Measurements from ENCODE around the gene HLA-DOA. TPM values are rescaled to one million over a fixed set of nuclear protein-coding genes. Genes with fewer than 3 reads are reported as not detected.

HLA-DOA gene
- total RNA-seq, 1 experiment from 2014 or later = not detected

DNA sequence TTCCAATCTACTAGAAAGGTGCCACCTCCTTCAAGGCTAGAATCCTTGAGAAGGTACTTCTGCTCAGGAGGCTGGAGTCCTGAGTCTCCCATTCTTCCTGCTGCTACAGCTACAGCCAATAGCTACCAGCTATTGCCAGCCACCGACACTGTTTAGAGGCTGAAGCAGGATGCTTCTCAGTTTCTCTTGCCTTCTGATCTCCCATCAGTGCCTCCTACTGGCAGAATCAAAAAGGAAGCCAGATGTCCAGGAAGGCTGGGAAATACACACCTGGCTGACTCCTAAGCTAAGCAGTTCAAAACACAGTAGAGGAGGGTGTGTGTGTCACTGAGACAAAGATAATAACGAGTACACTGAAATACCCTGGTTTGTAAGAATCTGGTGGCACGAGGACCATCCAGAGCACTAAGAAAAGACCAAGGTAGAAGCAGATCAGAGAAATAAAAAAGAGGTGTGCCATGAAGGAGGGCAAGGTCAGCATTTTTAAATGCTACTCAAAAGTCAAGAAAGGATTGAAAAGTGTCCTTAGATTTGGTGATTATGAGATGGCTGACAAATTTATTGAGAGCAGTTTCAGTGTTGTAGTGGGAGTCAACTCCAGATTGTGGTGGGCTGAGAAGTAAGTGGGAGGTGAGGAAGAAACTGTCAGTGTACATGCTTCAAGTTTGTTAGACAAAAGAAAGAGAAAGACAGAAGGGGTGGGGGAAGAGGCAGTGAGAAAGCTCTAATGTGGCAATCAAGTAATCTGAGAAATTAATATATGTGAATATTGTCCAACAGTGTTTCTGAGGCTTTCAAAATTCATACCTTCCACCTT is 54.2 kb downstream of the HLA-DOA start:
- intact Hi-C loops (cut with micrococcal nuclease; ENCODE audit: unreplicated experiment) = no loop called here
- Mint-ChIP-seq H3K4me1 (ENCODE audit: low read depth, unreplicated experiment) (peaks cover 7% of the 10 kb centered on the region), H3K4me3 (ENCODE audit: unreplicated experiment) (no peak overlapping the region), H3K27me3 (ENCODE audit: insufficient read depth, unreplicated experiment) (no peaks in the 10 kb centered on the region), H3K27ac (ENCODE audit: unreplicated experiment) (no peak overlapping the region), H3K9me3 (ENCODE audit: unreplicated experiment) (no peaks in the 10 kb centered on the region), H3K36me3 (ENCODE audit: insufficient read depth, unreplicated experiment) (peaks cover 9% of the 10 kb centered on the region)
- Histone ChIP-seq H3K9me3 (no peaks in the 10 kb centered on the region; the same call in 1 of the 2 replicates), H3K36me3 (ENCODE audit: control insufficient read depth, insufficient read depth, low read length) (no peaks in the 10 kb centered on the region), H3K4me1 (no peaks in the 10 kb centered on the region), H3K4me3 (ENCODE audit: low read depth, low read length) (no peak overlapping the region), H3K27me3 (replicated peaks; ENCODE audit: control insufficient read depth, insufficient read depth, low read length) (no peaks in the 10 kb centered on the region)
- ChIA-PET POLR2A (interaction anchor here (2.7 kb wide), 1 partner anchor 17 kb away, joined by 22 read pairs; no protein-coding TSS in a partner anchor), CTCF (interaction anchor here (0.6 to 1.6 kb wide), 7 partner anchors 9 to 61 kb away, joined by 3 to 8 read pairs (median 4); no protein-coding TSS in a partner anchor)
- peak in 1 of 2 experiments; percentile 22 for TF ChIP-seq CTCF (IDR thresholded peaks at IDR 0.05; ENCODE audit: insufficient read depth in 1 of 2, low read depth in 1 of 2, low read length in 1 of 2, severe bottlenecking in 1 of 2, unreplicated experiment in 1 of 2)
- no TSS peak for BruUV-seq (replicated peaks)
- no peak for DNase-seq

- DNase-seq = no peak
- peaks cover 7% of the 10 kb centered on the region for H3K4me1 Mint-ChIP-seq (ENCODE audit: low read depth, unreplicated experiment)
- H3K4me3 ChIP-seq (ENCODE audit: low read depth, low read length) = no peak overlapping the region
- BruUV-seq (replicated peaks) = no TSS peak
- ChIA-PET POLR2A (interaction anchor here (2.7 kb wide), 1 partner anchor 18 kb away, joined by 22 read pairs; no protein-coding TSS in a partner anchor), CTCF (interaction anchor here (0.6 to 1.6 kb wide), 6 partner anchors 18 to 60 kb away, joined by 3 to 8 read pairs (median 4); no protein-coding TSS in a partner anchor)
- no peaks in the 10 kb centered on the region; the same call in 1 of the 2 replicates for H3K9me3 ChIP-seq
- H3K27me3 ChIP-seq (replicated peaks; ENCODE audit: control insufficient read depth, insufficient read depth, low read length) = no peaks in the 10 kb centered on the region
- no peaks in the 10 kb centered on the region for H3K9me3 Mint-ChIP-seq (ENCODE audit: unreplicated experiment)
- no peaks in the 10 kb centered on the region for H3K36me3 ChIP-seq (ENCODE audit: control insufficient read depth, insufficient read depth, low read length)
- no peak overlapping the region for H3K27ac Mint-ChIP-seq (ENCODE audit: unreplicated experiment)
- no peak overlapping the region for H3K4me3 Mint-ChIP-seq (ENCODE audit: unreplicated experiment)
- no peak for TF ChIP-seq CTCF (IDR thresholded peaks at IDR 0.05; ENCODE audit: insufficient read depth in 1 of 2, low read depth in 1 of 2, low read length in 1 of 2, severe bottlenecking in 1 of 2, unreplicated experiment in 1 of 2)
- intact Hi-C loops (cut with micrococcal nuclease; ENCODE audit: unreplicated experiment) = no loop called here
- peaks cover 3% of the 10 kb centered on the region for H3K27me3 Mint-ChIP-seq (ENCODE audit: insufficient read depth, unreplicated experiment)
- H3K36me3 Mint-ChIP-seq (ENCODE audit: insufficient read depth, unreplicated experiment) = peaks cover 9% of the 10 kb centered on the region
- H3K4me1 ChIP-seq = no peaks in the 10 kb centered on the region
Measured at GRCh38 chr6:32954267-32954666, 55.1 kb downstream of the HLA-DOA start.

Other genes starting within 250 kb of the HLA-DOA start
- not detected in 2 replicates for gene HLA-DQB2, start 246.1 kb downstream of the HLA-DOA start, total RNA-seq (2022)
- gene HLA-DOB, start 192.6 kb downstream of the HLA-DOA start, total RNA-seq (2022) = 0.61 and 0.65 TPM in 2 replicates
- gene TAP2, start 170.9 kb downstream of the HLA-DOA start, total RNA-seq (2022) = 10.3 and 11.9 TPM in 2 replicates
- 3.7 and 3.9 TPM in 2 replicates for gene PSMB8, start 165.5 kb downstream of the HLA-DOA start, total RNA-seq (2022)
- 2.4 and 3.7 TPM in 2 replicates for gene TAP1, start 155.9 kb downstream of the HLA-DOA start, total RNA-seq (2022)
- gene PSMB9, start 155.4 kb downstream of the HLA-DOA start, total RNA-seq (2022) = 1.3 TPM in 1 of 2 replicates, not detected in the other
- not detected in 2 replicates for gene HLA-DMB, start 68.6 kb downstream of the HLA-DOA start, total RNA-seq (2022)
- 1.6 and 2.1 TPM in 2 replicates for gene HLA-DMA, start 56.5 kb downstream of the HLA-DOA start, total RNA-seq (2022)
- 199 and 200 TPM in 2 replicates for gene BRD2, start 41.0 kb downstream of the HLA-DOA start, total RNA-seq (2022)
- gene HLA-DPA1, start 64.1 kb upstream of the HLA-DOA start, total RNA-seq (2022) = not detected in 2 replicates
- not detected in 2 replicates for gene HLA-DPB1, start 66.4 kb upstream of the HLA-DOA start, total RNA-seq (2022)
- gene COL11A2, start 182.9 kb upstream of the HLA-DOA start, total RNA-seq (2022) = 1.3 and 1.5 TPM in 2 replicates
- gene RXRB, start 191.1 kb upstream of the HLA-DOA start, total RNA-seq (2022) = 29.5 and 30.4 TPM in 2 replicates
- gene SLC39A7, start 191.3 kb upstream of the HLA-DOA start, total RNA-seq (2022) = 140 and 141 TPM in 2 replicates
- gene HSD17B8, start 195.1 kb upstream of the HLA-DOA start, total RNA-seq (2022) = 10.0 and 12.5 TPM in 2 replicates
- 31.3 and 32.0 TPM in 2 replicates for gene RING1, start 198.9 kb upstream of the HLA-DOA start, total RNA-seq (2022)

Data from Caco-2 (cell line).